Effector memory CD8-positive, alpha-beta T cell (primary cell): ENCODE measurements around the gene UNC5B.

Source experiments
- ATAC-seq: fragments of 150-1000 bp; cut with Tn5 transposase; replicated peaks from 2 replicates; pipeline ENCODE4 v1.10.0; 2021; ENCODE audit warnings: mild to moderate bottlenecking, moderate library complexity
- DNase-seq, 3 experiments: peaks; one replicate each; pipeline ENCODE4 v3.0.0; 2021
- H3K27ac Mint-ChIP-seq, 2 donors: one replicate each; pipeline ENCODE4 v1.8.0; 2022; ENCODE audit warnings: mild to moderate bottlenecking in 2 of 2, mixed read lengths in 2 of 2, moderate library complexity in 2 of 2
- H3K27me3 Mint-ChIP-seq, 2 donors: one replicate each; pipeline ENCODE4 v1.8.0; 2022; ENCODE audit warnings: mixed read lengths in 2 of 2
- H3K36me3 Mint-ChIP-seq: one replicate; pipeline ENCODE4 v1.8.0; 2022; ENCODE audit warnings: mild to moderate bottlenecking, moderate library complexity, mixed read lengths; ENCODE audit not compliant: insufficient read depth
- H3K4me1 Mint-ChIP-seq, 2 donors: one replicate each; pipeline ENCODE4 v1.8.0; 2022; ENCODE audit warnings: low read depth in 2 of 2, mixed read lengths in 2 of 2
- H3K4me3 Mint-ChIP-seq, 2 donors: one replicate each; pipeline ENCODE4 v1.8.0; 2022; ENCODE audit warnings: mild to moderate bottlenecking in 2 of 2, mixed read lengths in 2 of 2, moderate library complexity in 2 of 2
- H3K9me3 Mint-ChIP-seq, 2 donors: one replicate each; pipeline ENCODE4 v1.8.0; 2022; ENCODE audit warnings: mixed read lengths in 2 of 2

UNC5B gene

GRCh38 chr10:71300555-71301370 is 88.4 kb downstream of the UNC5B start:
- H3K36me3 Mint-ChIP-seq = no peaks in the 10 kb centered on the region
- DNase-seq (no peak), ATAC-seq (no peak)
- H3K4me1 Mint-ChIP-seq = peaks cover 4 to 5% of the 10 kb centered on the region in 2 donors
- no peak overlapping the region for H3K4me3 Mint-ChIP-seq
- H3K27me3 Mint-ChIP-seq = peaks cover 34 to 69% of the 10 kb centered on the region in 2 donors
- no peaks in the 10 kb centered on the region for H3K9me3 Mint-ChIP-seq
- H3K27ac Mint-ChIP-seq = no peak overlapping the region

- DNase-seq (no peak), ATAC-seq (no peak)
- no peaks in the 10 kb centered on the region for H3K9me3 Mint-ChIP-seq
- H3K36me3 Mint-ChIP-seq = peaks cover 3% of the 10 kb centered on the region
- H3K27ac Mint-ChIP-seq = no peak overlapping the region
- peaks cover 28 to 63% of the 10 kb centered on the region in 2 donors for H3K27me3 Mint-ChIP-seq
- no peak overlapping the region for H3K4me3 Mint-ChIP-seq
- peaks cover 4 to 5% of the 10 kb centered on the region in 2 donors for H3K4me1 Mint-ChIP-seq
These were observed 89.1 kb downstream of the UNC5B start for GRCh38 chr10:71301371-71301916.

- Mint-ChIP-seq H3K4me1 (peaks cover 4 to 5% of the 10 kb centered on the region in 2 donors), H3K4me3 (no peak overlapping the region), H3K27me3 (peaks cover 28 to 61% of the 10 kb centered on the region in 2 donors), H3K9me3 (no peaks in the 10 kb centered on the region), H3K36me3 (peaks cover 3% of the 10 kb centered on the region), H3K27ac (peak overlapping the region in 1 of 2 donors; percentile 57)
- DNase-seq (no peak), ATAC-seq (no peak)
These were observed 90.1 kb downstream of the UNC5B start for GRCh38 chr10:71302451-71302850.

- no peak for DNase-seq
- Mint-ChIP-seq H3K27ac (peak overlapping the region in 1 of 2 donors; percentile 57), H3K4me1 (peaks cover 4 to 5% of the 10 kb centered on the region in 2 donors), H3K9me3 (no peaks in the 10 kb centered on the region), H3K4me3 (no peak overlapping the region), H3K36me3 (peaks cover 3% of the 10 kb centered on the region), H3K27me3 (peaks cover 28 to 61% of the 10 kb centered on the region in 2 donors)
- ATAC-seq = peak; percentile 55
These were observed 90.7 kb downstream of the UNC5B start for GRCh38 chr10:71302874-71303568.

DNA sequence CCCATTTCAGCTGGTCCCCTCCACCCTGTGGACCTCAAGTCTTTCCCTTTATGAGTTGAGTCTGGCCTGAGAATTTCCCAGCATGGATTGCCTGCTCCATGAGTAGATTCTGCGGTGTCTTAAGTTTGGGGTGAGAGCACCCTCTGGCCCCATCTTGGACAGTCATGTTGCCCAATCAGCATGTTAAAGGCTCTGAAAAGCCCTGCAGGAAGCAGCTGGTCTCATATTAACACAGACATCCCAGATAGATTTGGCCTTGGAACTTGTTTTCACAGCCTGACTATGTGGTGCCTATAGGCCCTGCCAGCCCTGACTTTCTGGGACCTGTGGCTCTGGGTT is 91.2 kb downstream of the UNC5B start:
- Mint-ChIP-seq H3K27me3 (peaks cover 28 to 57% of the 10 kb centered on the region in 2 donors), H3K9me3 (no peaks in the 10 kb centered on the region), H3K4me1 (peaks cover 4 to 5% of the 10 kb centered on the region in 2 donors), H3K36me3 (peaks cover 3% of the 10 kb centered on the region), H3K4me3 (no peak overlapping the region), H3K27ac (no peak overlapping the region)
- DNase-seq (no peak), ATAC-seq (no peak)

DNA sequence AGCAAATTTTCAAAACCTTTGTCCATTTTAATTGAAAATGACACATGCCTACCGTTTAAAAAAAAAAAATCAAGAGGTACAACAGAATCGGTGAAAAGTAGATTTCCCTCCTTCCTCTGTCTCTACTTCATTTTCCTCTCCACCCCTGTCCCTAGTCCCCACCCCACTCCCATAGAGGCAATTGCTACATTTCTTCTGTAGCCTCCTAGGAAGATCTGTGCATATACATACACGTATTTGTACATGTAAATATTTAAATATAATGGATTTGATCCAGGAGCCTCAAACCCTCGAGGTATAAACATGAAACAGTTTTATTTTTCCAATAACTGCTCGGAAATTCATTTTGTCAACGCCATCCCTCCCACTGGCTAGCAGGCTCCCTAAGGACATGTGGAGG is 92.5 kb downstream of the UNC5B start:
- H3K4me1 Mint-ChIP-seq = peaks cover 0 to 5% of the 10 kb centered on the region in 2 donors
- ATAC-seq (no peak), DNase-seq (no peak)
- H3K27ac Mint-ChIP-seq = no peak overlapping the region
- H3K4me3 Mint-ChIP-seq = no peak overlapping the region
- H3K36me3 Mint-ChIP-seq = peaks cover 3% of the 10 kb centered on the region
- no peaks in the 10 kb centered on the region for H3K9me3 Mint-ChIP-seq
- H3K27me3 Mint-ChIP-seq = peaks cover 25 to 57% of the 10 kb centered on the region in 2 donors

GRCh38 chr10:71306979-71307378 is 94.6 kb downstream of the UNC5B start:
- Mint-ChIP-seq H3K36me3 (peaks cover 3% of the 10 kb centered on the region), H3K9me3 (no peaks in the 10 kb centered on the region), H3K27ac (no peak overlapping the region), H3K4me1 (peaks cover 0 to 5% of the 10 kb centered on the region in 2 donors), H3K4me3 (no peak overlapping the region), H3K27me3 (peaks cover 21 to 50% of the 10 kb centered on the region in 2 donors)
- DNase-seq = no peak
- no peak for ATAC-seq

- peaks cover 3% of the 10 kb centered on the region for H3K36me3 Mint-ChIP-seq
These were observed 95.2 kb downstream of the UNC5B start for GRCh38 chr10:71307469-71308085.

DNA sequence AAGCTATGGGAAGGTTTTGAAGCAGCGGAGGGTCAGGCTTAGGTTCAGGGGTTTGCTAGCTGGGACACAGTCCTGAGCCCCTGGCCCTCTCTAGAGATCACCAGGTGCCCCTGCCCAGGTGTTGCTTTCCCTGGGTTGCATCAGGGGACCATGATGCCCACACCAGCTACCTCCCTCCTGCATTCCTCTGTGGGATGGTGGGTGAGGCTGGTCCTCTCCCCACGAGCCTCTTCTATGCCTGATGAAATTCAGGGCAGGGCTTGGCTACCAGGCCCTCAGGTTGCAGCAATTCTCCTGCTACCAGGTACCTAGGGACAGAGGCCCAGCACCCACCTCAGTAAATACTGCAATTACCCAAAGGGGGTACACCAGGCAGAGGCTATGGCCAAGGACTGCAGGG is 95.9 kb downstream of the UNC5B start:
- H3K9me3 Mint-ChIP-seq = no peaks in the 10 kb centered on the region
- H3K4me3 Mint-ChIP-seq = no peak overlapping the region
- H3K27me3 Mint-ChIP-seq = peaks cover 19 to 46% of the 10 kb centered on the region in 2 donors
- H3K4me1 Mint-ChIP-seq = peaks cover 0 to 2% of the 10 kb centered on the region in 2 donors
- DNase-seq (no peak), ATAC-seq (no peak)
- H3K27ac Mint-ChIP-seq = no peak overlapping the region
- H3K36me3 Mint-ChIP-seq = peaks cover 3% of the 10 kb centered on the region

More at GRCh38 chr10:71307469-71308085, 95.2 kb downstream of the UNC5B start:
- H3K27me3 Mint-ChIP-seq = peaks cover 18 to 46% of the 10 kb centered on the region in 2 donors
- no peak overlapping the region for H3K27ac Mint-ChIP-seq
- no peak for ATAC-seq
- no peak for DNase-seq
- H3K4me1 Mint-ChIP-seq = peaks cover 0 to 5% of the 10 kb centered on the region in 2 donors
- no peaks in the 10 kb centered on the region for H3K9me3 Mint-ChIP-seq
- no peak overlapping the region for H3K4me3 Mint-ChIP-seq

DNA sequence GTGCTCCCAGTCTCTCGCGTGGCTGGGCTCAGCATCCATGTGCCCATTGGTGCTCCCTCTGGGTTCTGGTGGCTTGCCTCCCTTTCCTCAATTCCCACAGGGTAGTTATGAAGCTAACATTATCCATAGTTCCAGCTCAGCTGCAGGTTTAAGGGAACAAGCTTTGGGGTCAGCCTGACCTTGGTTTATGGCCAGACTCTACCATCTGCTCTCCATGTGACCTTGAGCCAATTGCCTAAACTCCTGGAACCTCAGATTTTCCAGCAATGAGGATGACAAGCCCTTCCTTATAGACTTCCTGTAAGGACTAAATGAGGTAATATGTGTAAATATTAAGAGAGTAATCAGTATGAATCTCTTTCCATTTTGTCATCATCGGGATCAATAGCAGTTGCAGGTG is 96.6 kb downstream of the UNC5B start:
- ATAC-seq (no peak), DNase-seq (no peak)
- Mint-ChIP-seq H3K9me3 (no peaks in the 10 kb centered on the region), H3K4me1 (no peaks in the 10 kb centered on the region), H3K27ac (no peak overlapping the region), H3K4me3 (no peak overlapping the region), H3K36me3 (peaks cover 3% of the 10 kb centered on the region), H3K27me3 (peaks cover 21 to 46% of the 10 kb centered on the region in 2 donors)

- Mint-ChIP-seq H3K4me1 (no peaks in the 10 kb centered on the region), H3K27ac (no peak overlapping the region), H3K4me3 (no peak overlapping the region), H3K9me3 (no peaks in the 10 kb centered on the region), H3K36me3 (peaks cover 3% of the 10 kb centered on the region), H3K27me3 (peaks cover 20 to 44% of the 10 kb centered on the region in 2 donors)
- DNase-seq (no peak), ATAC-seq (no peak)
These were observed 97.5 kb downstream of the UNC5B start for GRCh38 chr10:71309919-71310318.

GRCh38 chr10:71312220-71312619 is 99.8 kb downstream of the UNC5B start:
- H3K4me1 Mint-ChIP-seq = no peaks in the 10 kb centered on the region
- H3K36me3 Mint-ChIP-seq = no peaks in the 10 kb centered on the region
- no peaks in the 10 kb centered on the region for H3K9me3 Mint-ChIP-seq
- DNase-seq (no peak), ATAC-seq (no peak)
- H3K27ac Mint-ChIP-seq = no peak overlapping the region
- H3K4me3 Mint-ChIP-seq = no peak overlapping the region
- H3K27me3 Mint-ChIP-seq = peaks cover 20 to 44% of the 10 kb centered on the region in 2 donors
